ENCODE results near the gene PRIMA1. TPM values are rescaled to one million over a fixed set of nuclear protein-coding genes. Genes with fewer than 3 reads are reported as not detected.

The PRIMA1 gene
- total RNA-seq, 1 donor, result not detected

DNA sequence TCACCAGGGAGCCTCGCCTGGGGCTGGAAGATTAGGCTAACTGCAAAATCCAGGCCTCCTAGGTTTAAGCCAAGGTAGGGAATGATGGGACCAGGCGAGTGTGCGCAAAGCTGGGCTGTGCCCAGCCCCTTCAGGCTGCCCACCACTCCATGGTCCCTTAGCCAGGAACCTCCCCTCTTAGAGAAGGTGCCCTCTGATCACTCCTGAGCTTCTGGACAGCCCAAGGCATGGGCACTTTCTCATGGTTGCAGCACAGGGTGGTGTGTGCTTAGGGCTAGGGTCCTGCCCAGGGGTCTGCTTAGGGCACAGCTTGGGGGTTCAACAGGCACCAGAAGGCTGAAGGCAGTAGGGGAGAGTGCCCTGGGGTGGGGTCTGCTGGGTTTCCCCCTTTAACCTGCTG lies 69.0 kb downstream of the PRIMA1 start:
- Histone ChIP-seq H3K27me3 (ENCODE audit: insufficient read depth, low read length) (no peaks in the 10 kb centered on the region), H3K4me1 (ENCODE audit: insufficient read depth, low read length) (no peaks in the 10 kb centered on the region), H3K9me3 (ENCODE audit: low read depth, low read length) (no peaks in the 10 kb centered on the region), H3K4me3 (ENCODE audit: low read length) (no peak overlapping the region)

DNA sequence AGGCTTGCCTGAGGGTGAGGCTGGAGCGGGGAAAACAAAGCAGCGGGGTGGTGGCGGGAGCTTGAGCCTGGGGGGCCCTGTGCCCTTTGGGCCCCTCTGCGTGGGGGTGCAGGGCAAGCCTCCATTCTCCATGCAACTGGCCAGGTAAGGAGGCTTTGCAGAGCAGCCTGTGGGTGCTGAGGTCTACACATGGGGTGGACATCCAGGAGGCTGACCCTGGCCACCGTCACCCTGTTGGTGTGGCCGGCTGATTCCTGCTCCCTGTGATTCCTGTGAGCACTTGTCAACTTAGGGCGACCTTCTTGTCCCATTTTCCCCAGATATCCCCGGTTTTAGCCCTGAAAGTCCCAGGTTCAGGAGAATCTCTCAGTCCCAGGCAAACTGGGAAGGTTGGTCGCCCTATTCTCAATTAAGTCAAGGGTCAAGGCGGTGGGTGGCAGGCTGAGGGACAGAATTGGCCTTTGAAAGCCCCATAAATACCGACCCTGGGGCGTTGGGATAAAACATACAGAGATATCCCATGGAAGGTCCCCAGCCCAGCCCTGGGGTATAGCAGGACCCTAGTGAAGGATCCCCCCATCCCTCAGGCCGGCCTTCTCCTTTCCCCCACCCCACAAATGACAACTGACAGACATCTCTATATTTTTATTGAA lies 70.5 kb downstream of the PRIMA1 start:
- Histone ChIP-seq H3K4me3 (ENCODE audit: low read length) (no peak overlapping the region), H3K9me3 (ENCODE audit: low read depth, low read length) (no peaks in the 10 kb centered on the region), H3K27me3 (ENCODE audit: insufficient read depth, low read length) (no peaks in the 10 kb centered on the region), H3K4me1 (ENCODE audit: insufficient read depth, low read length) (no peaks in the 10 kb centered on the region)

GRCh38 chr14:93716746-93717667 lies 71.3 kb downstream of the PRIMA1 start:
- H3K27me3 ChIP-seq (ENCODE audit: insufficient read depth, low read length), result no peaks in the 10 kb centered on the region
- no peaks in the 10 kb centered on the region for H3K9me3 ChIP-seq (ENCODE audit: low read depth, low read length)
- H3K4me3 ChIP-seq (ENCODE audit: low read length), result no peak overlapping the region
- no peaks in the 10 kb centered on the region for H3K4me1 ChIP-seq (ENCODE audit: insufficient read depth, low read length)

GRCh38 chr14:93716002-93716745 lies 72.1 kb downstream of the PRIMA1 start:
- Histone ChIP-seq H3K4me1 (ENCODE audit: insufficient read depth, low read length) (no peaks in the 10 kb centered on the region), H3K27me3 (ENCODE audit: insufficient read depth, low read length) (no peaks in the 10 kb centered on the region), H3K9me3 (ENCODE audit: low read depth, low read length) (no peaks in the 10 kb centered on the region), H3K4me3 (ENCODE audit: low read length) (no peak overlapping the region)

DNA sequence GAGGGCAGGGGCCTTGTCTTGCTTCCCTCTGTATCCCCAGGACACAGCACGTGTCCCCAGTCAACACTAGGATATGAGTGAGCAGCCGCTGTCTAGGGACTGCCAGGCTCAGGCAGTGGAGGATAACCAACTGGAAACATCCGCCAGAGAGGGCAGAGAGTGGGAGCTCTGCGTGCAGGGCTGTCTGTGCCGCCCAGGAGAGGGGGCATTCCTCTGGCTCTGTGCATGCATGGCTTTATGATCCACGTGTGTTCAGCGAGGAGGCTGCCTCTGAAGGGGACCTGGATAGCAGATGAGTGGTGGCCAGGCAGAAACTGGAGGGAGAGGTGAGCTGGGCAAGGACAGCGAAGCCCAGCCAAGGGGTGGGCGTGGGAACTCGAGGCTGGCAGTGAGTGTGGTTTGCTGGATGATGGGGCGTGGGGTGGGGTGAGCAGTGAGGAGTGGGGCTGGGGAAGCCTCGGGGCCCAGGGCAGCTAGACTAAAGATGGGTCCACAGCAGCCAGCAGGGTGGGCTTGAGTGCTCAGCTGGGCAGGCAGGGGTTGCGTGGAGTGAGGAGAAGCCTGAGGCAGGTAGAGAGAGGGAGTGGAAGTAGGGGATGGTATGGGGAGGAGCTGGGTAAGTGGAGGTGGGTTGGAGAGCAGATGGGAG lies 72.9 kb downstream of the PRIMA1 start:
- Histone ChIP-seq H3K27me3 (ENCODE audit: insufficient read depth, low read length) (no peaks in the 10 kb centered on the region), H3K4me1 (ENCODE audit: insufficient read depth, low read length) (no peaks in the 10 kb centered on the region)

GRCh38 chr14:93714605-93715004 lies 73.7 kb downstream of the PRIMA1 start:
- Histone ChIP-seq H3K4me1 (ENCODE audit: insufficient read depth, low read length) (no peaks in the 10 kb centered on the region), H3K4me3 (ENCODE audit: low read length) (no peak overlapping the region), H3K27me3 (ENCODE audit: insufficient read depth, low read length) (no peaks in the 10 kb centered on the region), H3K9me3 (ENCODE audit: low read depth, low read length) (no peaks in the 10 kb centered on the region)

More for the DNA sequence above, 72.9 kb downstream of the PRIMA1 start:
- H3K9me3 ChIP-seq (ENCODE audit: low read depth, low read length), result no peaks in the 10 kb centered on the region
- H3K4me3 ChIP-seq (ENCODE audit: low read length), result no peak overlapping the region

DNA sequence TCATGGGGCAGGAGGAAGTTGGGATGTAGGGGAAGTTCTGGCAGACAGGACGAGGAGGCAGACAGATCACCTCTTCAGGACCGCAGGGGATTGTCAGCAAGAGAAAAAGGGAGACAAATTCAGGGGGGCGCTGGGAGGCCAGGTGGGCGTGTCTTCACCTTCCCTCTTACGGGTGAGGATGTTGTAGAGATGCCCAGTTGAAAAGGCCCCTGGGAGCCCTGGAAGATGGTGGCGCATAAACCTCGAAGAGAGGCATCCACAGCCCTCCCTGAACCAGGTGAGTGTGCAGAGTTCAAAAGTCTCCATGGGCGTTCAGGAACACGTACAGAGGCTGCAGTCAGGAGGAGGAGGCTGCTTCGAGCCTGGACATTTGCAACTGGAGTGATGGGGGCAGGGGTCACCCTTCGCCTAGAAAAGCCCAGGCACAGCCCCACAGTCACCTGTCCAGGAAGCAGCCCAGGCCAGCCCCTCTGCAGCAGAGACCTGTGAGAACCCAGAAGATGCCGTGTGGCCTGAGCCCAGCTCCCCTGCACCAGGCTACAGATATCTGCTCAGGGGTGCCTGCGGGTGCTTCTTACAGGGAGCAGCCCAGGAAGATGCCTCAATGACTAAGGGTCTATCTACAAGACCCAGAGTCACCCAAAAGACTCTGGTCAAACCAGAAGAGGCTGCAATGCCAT lies 74.4 kb downstream of the PRIMA1 start:
- no peaks in the 10 kb centered on the region for H3K27me3 ChIP-seq (ENCODE audit: insufficient read depth, low read length)
- H3K4me3 ChIP-seq (ENCODE audit: low read length), result no peak overlapping the region
- H3K4me1 ChIP-seq (ENCODE audit: insufficient read depth, low read length), result no peaks in the 10 kb centered on the region
- H3K9me3 ChIP-seq (ENCODE audit: low read depth, low read length), result no peaks in the 10 kb centered on the region

GRCh38 chr14:93712838-93713724 lies 75.2 kb downstream of the PRIMA1 start:
- Histone ChIP-seq H3K9me3 (ENCODE audit: low read depth, low read length) (no peaks in the 10 kb centered on the region), H3K4me3 (ENCODE audit: low read length) (no peak overlapping the region), H3K27me3 (ENCODE audit: insufficient read depth, low read length) (no peaks in the 10 kb centered on the region), H3K4me1 (ENCODE audit: insufficient read depth, low read length) (no peaks in the 10 kb centered on the region)

- H3K9me3 ChIP-seq (ENCODE audit: low read depth, low read length), result no peaks in the 10 kb centered on the region
Measured at GRCh38 chr14:93712079-93712837, 76.0 kb downstream of the PRIMA1 start.

GRCh38 chr14:93709249-93709648 lies 79.0 kb downstream of the PRIMA1 start:
- Histone ChIP-seq H3K9me3 (ENCODE audit: low read depth, low read length) (no peaks in the 10 kb centered on the region), H3K4me1 (ENCODE audit: insufficient read depth, low read length) (no peaks in the 10 kb centered on the region), H3K4me3 (ENCODE audit: low read length) (no peak overlapping the region), H3K27me3 (ENCODE audit: insufficient read depth, low read length) (no peaks in the 10 kb centered on the region)

More at GRCh38 chr14:93712079-93712837, 76.0 kb downstream of the PRIMA1 start:
- H3K27me3 ChIP-seq (ENCODE audit: insufficient read depth, low read length), result no peaks in the 10 kb centered on the region
- no peaks in the 10 kb centered on the region for H3K4me1 ChIP-seq (ENCODE audit: insufficient read depth, low read length)
- H3K4me3 ChIP-seq (ENCODE audit: low read length), result no peak overlapping the region

- H3K9me3 ChIP-seq (ENCODE audit: low read depth, low read length), result no peaks in the 10 kb centered on the region
- no peak overlapping the region for H3K4me3 ChIP-seq (ENCODE audit: low read length)
- no peaks in the 10 kb centered on the region for H3K4me1 ChIP-seq (ENCODE audit: insufficient read depth, low read length)
- no peaks in the 10 kb centered on the region for H3K27me3 ChIP-seq (ENCODE audit: insufficient read depth, low read length)
Measured at GRCh38 chr14:93708800-93709199, 79.5 kb downstream of the PRIMA1 start.

GRCh38 chr14:93708311-93708734 lies 80.0 kb downstream of the PRIMA1 start:
- H3K4me1 ChIP-seq (ENCODE audit: insufficient read depth, low read length), result no peaks in the 10 kb centered on the region
- H3K9me3 ChIP-seq (ENCODE audit: low read depth, low read length), result no peaks in the 10 kb centered on the region
- no peaks in the 10 kb centered on the region for H3K27me3 ChIP-seq (ENCODE audit: insufficient read depth, low read length)
- H3K4me3 ChIP-seq (ENCODE audit: low read length), result no peak overlapping the region

DNA sequence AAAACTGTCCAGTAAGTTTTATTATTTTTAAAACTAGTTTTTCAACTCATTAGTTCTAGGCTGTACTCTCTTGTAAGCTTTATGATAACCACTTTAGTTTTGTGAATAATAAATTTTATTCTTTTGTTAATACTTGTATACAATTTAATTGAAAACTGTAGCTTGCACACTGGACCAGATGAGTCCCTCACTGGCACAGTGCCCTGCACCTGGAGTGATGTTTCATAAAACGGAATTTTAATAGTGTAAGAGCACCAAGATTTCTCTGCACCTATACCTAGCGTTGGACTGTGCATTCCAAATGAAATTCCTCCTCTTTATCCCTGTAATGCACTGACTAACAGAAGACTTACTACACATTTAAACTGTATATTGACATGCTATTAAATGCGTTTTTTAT lies 80.8 kb downstream of the PRIMA1 start:
- no peaks in the 10 kb centered on the region for H3K4me1 ChIP-seq (ENCODE audit: insufficient read depth, low read length)
- no peak overlapping the region for H3K4me3 ChIP-seq (ENCODE audit: low read length)
- no peaks in the 10 kb centered on the region for H3K27me3 ChIP-seq (ENCODE audit: insufficient read depth, low read length)
- H3K9me3 ChIP-seq (ENCODE audit: low read depth, low read length), result no peaks in the 10 kb centered on the region
